ENCODE results near the gene STIM1. TPM values are rescaled to one million over a fixed set of nuclear protein-coding genes. Genes with fewer than 3 reads are reported as not detected.

Gene STIM1
- total RNA-seq, 6 experiments from 2014 or later: 36.4 to 48.0 (median 40.5) TPM

- ATAC-seq: no peak
- TF ChIP-seq CTCF (IDR thresholded peaks at IDR 0.05) (no peak), POLR2A (IDR thresholded peaks at IDR 0.05) (no peak)
These were observed 161.7 kb downstream of the STIM1 start for GRCh38 chr11:4017129-4017528.

GRCh38 chr11:4018641-4019040, 163.2 kb downstream of the STIM1 start:
- 100% methylated on average over 2 of the region's 2 CpGs for WGBS (ENCODE audit: insufficient coverage, low coverage, low lambda C conversion rate, missing lambda C conversion rate)
- no peaks in the 10 kb centered on the region for H3K9me3 ChIP-seq
- no peaks in the 10 kb centered on the region for H3K4me1 ChIP-seq
- H3K36me3 ChIP-seq: no peaks in the 10 kb centered on the region
- DNase-seq: no peak
- H3K4me3 ChIP-seq: no peak overlapping the region
- H3K27ac ChIP-seq: no peak overlapping the region
- intact Hi-C loops (cut with DNase I): no loop called here
- no peak for ATAC-seq
- H3K27me3 ChIP-seq: no peaks in the 10 kb centered on the region
- no peak for TF ChIP-seq POLR2A (IDR thresholded peaks at IDR 0.05)
- TF ChIP-seq CTCF (IDR thresholded peaks at IDR 0.05): no peak

More at GRCh38 chr11:4017129-4017528, 161.7 kb downstream of the STIM1 start:
- no peaks in the 10 kb centered on the region for H3K9me3 ChIP-seq
- H3K4me1 ChIP-seq: no peaks in the 10 kb centered on the region
- H3K27me3 ChIP-seq: no peaks in the 10 kb centered on the region
- intact Hi-C loops (cut with DNase I): no loop called here
- no peak overlapping the region for H3K4me3 ChIP-seq
- WGBS (ENCODE audit: insufficient coverage, low coverage, low lambda C conversion rate, missing lambda C conversion rate): 89% methylated on average over 3 of the region's 3 CpGs
- no peaks in the 10 kb centered on the region for H3K36me3 ChIP-seq
- no peak overlapping the region for H3K27ac ChIP-seq
- DNase-seq: no peak

GRCh38 chr11:4019891-4020290, 164.4 kb downstream of the STIM1 start:
- Histone ChIP-seq H3K27ac (no peak overlapping the region), H3K4me3 (no peak overlapping the region), H3K9me3 (no peaks in the 10 kb centered on the region), H3K4me1 (no peaks in the 10 kb centered on the region), H3K36me3 (no peaks in the 10 kb centered on the region), H3K27me3 (no peaks in the 10 kb centered on the region)
- DNase-seq: no peak
- no peak for ATAC-seq
- intact Hi-C loops (cut with DNase I): no loop called here
- TF ChIP-seq CTCF (IDR thresholded peaks at IDR 0.05) (no peak), POLR2A (IDR thresholded peaks at IDR 0.05) (no peak)
- WGBS (ENCODE audit: insufficient coverage, low coverage, low lambda C conversion rate, missing lambda C conversion rate): 85% methylated on average over 3 of the region's 3 CpGs

- intact Hi-C loops (cut with DNase I): no loop called here
- no peak for DNase-seq
- no peaks in the 10 kb centered on the region for H3K4me1 ChIP-seq
- no peak for ATAC-seq
- no peaks in the 10 kb centered on the region for H3K9me3 ChIP-seq
- H3K36me3 ChIP-seq: no peaks in the 10 kb centered on the region
- 90% methylated on average over 4 of the region's 5 CpGs for WGBS (ENCODE audit: insufficient coverage, low coverage, low lambda C conversion rate, missing lambda C conversion rate)
- TF ChIP-seq POLR2A (IDR thresholded peaks at IDR 0.05) (no peak), CTCF (IDR thresholded peaks at IDR 0.05) (no peak)
- H3K27me3 ChIP-seq: no peaks in the 10 kb centered on the region
- H3K4me3 ChIP-seq: no peak overlapping the region
- no peak overlapping the region for H3K27ac ChIP-seq
These were observed 167.2 kb downstream of the STIM1 start for GRCh38 chr11:4022669-4023068.

All from right lobe of liver (tissue), 6 donors.